GM21526 (cell line): ENCODE data around the gene PFDN6.
"Not testable (repeated sequence)": the region's sequence is repeated elsewhere in the genome, so short reads cannot be mapped to it uniquely, and the experiment has no call there.

Source experiments
- ATAC-seq: cut with Tn5 transposase; IDR thresholded peaks from one replicate; pipeline ENCODE4 v1.9.1; 2021; ENCODE audit warnings: moderate library complexity; ENCODE audit not compliant: unreplicated experiment, low FRiP score

Gene PFDN6

GRCh38 chr6:33273129-33273923 lies 16.1 kb upstream of the PFDN6 start:
- ATAC-seq, result no peak

GRCh38 chr6:33273924-33274902 lies 15.2 kb upstream of the PFDN6 start:
- no peak for ATAC-seq

- ATAC-seq, result not testable (repeated sequence)
These were observed 13.4 kb upstream of the PFDN6 start for GRCh38 chr6:33275795-33276580.

GRCh38 chr6:33276581-33276863 lies 12.9 kb upstream of the PFDN6 start:
- no peak for ATAC-seq

- ATAC-seq, result peak; percentile 36
These were observed 12.3 kb upstream of the PFDN6 start, which contains the start of gene B3GALT4 for GRCh38 chr6:33276864-33277662. B3GALT4 (plus strand) TSS chr6:33277123; CDS start chr6:33277420, 297 bp downstream.

GRCh38 chr6:33277663-33278391 lies 11.6 kb upstream of the PFDN6 start:
- ATAC-seq, result peak; percentile 8

GRCh38 chr6:33278392-33278741 lies 11.0 kb upstream of the PFDN6 start:
- no peak for ATAC-seq

- no peak for ATAC-seq
These were observed 10.6 kb upstream of the PFDN6 start for GRCh38 chr6:33278810-33279209.

GRCh38 chr6:33279257-33279695 lies 10.1 kb upstream of the PFDN6 start:
- ATAC-seq, result no peak

GRCh38 chr6:33279971-33280511 lies 9.4 kb upstream of the PFDN6 start:
- ATAC-seq, result no peak

GRCh38 chr6:33280539-33280938 lies 8.9 kb upstream of the PFDN6 start:
- no peak for ATAC-seq

GRCh38 chr6:33285214-33285613 lies 4.2 kb upstream of the PFDN6 start:
- not testable (repeated sequence) for ATAC-seq

- ATAC-seq, result no peak
These were observed 2.2 kb upstream of the PFDN6 start for GRCh38 chr6:33286946-33287914.

- peak; percentile 11 for ATAC-seq
These were observed 1.1 kb upstream of the PFDN6 start for GRCh38 chr6:33288141-33288920.

GRCh38 chr6:33289784-33290315 lies 449 bp downstream of the PFDN6 start:
- peak; percentile 3 for ATAC-seq

- ATAC-seq, result no peak
These were observed 1.1 kb downstream of the PFDN6 start for GRCh38 chr6:33290459-33290858.
